CD4-positive, alpha-beta T cell treated with Interferon gamma for 1 hour (primary cell): ENCODE data around the gene MBNL2.

ENCODE experiments used
- DNase-seq: peaks from one replicate; pipeline ENCODE4 v3.0.0-alpha.2; 2020

Gene MBNL2

DNA sequence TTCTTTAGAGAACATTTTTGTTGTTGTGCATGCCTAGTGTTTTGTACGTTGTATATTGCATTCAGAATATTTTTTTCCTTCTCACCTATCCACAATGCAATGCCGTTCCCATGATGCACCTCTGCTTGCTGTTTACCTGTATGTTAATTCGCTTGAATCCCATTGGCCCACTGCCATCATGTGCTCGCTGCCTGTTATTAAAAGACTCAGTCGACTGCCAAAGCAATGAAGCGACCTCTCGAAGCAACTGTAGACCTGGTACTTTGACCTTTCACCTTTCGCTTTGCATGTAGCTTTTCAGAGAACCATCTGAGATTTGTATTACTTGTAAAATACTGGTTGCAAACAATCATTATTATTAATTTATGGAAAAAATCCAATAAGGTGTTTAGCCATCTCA is 134.5 kb downstream of the MBNL2 start:
- no peak for DNase-seq

DNA sequence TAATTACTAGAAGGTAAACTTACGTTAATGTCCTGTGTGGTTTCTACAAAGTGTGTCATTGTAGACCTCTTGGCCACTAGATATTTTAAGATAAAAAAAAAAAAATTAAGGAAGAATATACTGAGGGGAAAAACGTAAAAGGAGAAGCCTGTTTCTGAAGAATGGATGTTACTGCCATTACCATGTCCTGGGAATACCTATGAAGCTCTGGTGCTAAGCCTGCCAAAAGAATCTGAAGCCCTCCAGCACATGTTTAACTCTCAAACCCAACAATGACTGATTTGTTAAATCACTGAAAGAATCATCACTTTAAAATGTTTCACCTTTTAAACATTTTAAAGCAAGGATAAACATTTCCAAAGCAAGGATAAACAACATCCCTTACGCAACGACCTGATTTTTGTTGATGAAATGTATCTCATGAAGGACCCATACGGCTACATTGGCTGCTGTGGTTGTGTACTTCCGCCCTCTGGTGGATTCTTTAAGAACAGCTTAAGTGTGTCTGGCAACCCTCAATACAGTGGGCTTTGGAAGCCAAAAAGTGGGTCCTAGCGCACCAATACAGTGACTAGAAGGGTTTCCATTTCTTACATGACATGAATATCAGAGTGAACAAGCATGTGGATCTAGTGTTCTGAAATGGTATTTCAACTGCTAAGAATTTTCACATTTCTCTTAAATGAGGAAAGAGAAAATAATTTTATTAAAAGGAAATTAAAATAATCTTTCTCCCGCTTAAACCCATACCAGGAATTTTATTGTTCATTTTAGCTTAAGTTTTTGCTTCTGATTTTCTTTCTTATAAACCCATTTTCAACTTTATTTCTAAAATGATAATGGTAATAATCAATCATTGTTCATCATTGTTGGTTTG is 137.3 kb downstream of the MBNL2 start:
- peak; percentile 25 for DNase-seq

DNA sequence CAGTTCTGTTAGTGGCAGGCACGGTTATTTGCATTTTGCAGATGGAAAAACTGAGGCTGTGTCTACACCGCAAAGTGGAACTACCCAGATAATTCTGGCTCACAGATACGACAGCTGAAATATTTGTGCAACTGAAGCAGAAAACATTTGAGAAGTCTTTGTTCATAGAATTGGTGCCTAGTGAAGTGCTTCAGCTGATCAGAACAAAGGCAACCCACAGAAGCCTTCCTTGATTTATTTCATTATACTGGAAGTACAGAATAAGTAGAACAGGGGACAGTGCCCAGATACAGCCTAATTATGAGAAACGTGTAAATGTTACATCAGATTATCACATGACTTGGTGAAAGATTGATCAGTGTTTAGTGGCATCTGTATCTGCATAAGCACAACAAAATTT is 138.5 kb downstream of the MBNL2 start:
- DNase-seq: no peak

DNA sequence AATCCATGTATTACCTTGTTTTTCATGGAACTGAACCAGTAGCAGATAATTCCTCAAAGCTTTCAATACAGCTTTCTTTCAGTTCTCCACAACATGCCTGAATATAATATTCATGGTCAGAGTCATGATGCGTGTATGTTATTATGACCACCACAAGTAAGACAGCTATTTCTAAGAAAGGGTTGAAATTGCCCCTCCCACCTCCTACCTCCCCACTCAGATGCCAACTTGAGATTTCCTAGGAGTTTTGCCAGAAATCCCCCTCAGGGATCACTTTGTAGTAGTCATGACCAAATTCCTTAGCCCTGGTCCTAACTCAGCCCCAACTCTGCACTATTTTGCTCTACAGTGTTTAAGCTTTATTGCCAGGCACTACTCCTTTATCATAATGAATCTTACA is 141.9 kb downstream of the MBNL2 start:
- DNase-seq: no peak

DNA sequence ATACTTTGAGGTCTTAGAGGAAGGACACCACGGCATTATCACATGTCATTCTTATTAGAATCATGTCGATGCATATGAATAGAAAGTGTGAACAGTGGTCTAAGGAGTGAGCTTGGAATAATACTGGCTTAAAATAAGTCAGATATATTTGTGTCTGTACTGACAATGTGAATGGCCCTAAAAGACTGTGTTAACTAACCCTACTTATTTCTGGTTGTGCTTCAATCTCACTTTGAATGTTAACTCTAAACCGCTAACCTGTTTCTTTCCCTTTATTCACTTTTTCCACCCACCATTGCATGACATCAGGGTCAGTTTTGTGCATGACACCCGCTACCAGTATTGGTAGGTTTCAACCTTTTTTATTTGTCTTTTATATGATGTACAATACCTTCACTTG is 142.7 kb downstream of the MBNL2 start:
- no peak for DNase-seq

DNA sequence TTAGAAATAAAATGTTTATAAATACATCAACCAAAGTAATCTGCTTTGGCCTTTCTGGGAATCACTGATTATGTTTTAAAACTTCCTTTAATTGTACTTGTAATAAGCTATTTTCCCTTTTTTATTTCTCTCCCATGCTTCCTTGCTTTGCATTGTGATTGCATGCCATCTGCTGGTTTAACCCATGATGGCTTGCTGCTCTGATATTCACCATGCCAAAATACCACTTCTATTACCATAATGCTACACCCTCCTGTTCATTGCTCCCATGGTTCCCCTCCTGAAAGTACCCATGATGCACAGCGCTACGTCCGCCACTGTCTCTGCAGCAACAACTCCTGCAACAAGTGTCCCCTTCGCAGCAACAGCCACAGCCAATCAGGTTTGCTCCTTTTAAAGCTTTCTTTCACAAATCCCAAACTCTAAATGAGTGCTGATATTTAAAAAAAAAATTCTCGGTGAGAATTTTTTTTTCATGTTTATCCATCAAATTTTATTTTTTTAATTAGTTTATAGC is 144.1 kb downstream of the MBNL2 start:
- no peak for DNase-seq

DNA sequence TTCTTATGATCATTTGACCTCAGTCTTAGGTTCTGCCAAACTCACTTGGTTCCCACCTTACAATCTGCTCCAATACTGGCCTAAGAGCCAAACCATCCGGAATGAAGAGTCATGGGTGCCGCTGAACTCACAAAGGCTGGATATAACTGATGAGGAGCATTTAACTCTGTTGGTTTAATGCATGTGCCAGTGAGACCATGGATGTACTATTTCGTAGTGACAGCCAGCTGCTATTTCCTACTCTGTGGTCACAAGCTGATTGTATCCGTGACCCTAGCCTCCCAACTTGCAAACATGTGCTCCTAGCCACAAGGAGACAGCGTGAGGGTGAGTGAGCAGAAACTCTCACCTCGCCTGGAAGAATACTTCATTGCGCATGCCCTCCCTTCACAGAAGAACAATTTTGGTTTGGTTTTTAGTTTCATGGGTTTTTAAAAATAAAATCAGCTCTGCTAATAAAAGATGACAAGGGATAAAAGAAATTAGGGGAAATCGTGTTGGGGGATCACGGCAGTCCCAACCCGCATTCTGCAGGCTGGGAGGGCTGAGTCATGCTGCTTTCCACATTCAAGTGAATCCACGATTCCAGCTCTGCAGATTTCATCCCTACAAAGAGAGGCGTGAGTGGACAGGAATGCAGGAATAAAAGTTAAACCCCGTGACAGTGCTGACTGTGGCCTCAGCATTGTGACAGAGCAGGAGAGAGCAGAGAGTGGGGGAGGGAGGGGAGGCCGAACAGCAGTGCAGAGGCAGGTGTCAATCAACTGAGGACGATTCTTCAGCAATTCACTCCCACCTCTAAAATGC is 145.1 kb downstream of the MBNL2 start:
- DNase-seq: no peak

DNA sequence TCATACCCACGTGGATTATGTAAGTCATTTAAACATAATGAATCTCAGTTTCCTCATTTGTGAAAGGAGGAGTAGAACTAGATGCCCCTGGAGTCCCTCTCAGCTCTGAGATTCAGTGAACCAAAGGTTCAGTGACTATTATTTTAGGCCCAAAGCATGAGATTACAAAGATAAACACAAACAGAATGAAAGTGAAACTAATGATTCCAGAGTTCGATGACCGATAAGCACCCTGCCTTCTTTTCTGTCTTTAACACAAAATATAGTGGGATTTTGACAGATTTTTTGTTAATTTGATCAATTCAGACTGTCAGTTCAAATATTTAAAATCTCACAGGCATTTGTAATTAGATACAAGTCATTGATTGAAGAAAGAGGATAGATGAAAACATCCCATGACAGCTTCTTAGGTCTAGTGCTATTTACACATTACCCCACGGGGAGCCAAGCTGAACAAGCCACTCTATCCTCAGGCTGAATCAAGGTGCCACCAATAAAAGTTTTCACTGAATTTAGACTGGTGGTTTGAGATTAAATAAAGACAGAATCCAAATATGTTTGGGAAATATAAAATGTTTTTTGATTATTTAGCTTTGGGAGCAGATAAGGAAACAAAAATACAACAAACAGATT is 147.2 kb downstream of the MBNL2 start:
- DNase-seq: no peak

DNA sequence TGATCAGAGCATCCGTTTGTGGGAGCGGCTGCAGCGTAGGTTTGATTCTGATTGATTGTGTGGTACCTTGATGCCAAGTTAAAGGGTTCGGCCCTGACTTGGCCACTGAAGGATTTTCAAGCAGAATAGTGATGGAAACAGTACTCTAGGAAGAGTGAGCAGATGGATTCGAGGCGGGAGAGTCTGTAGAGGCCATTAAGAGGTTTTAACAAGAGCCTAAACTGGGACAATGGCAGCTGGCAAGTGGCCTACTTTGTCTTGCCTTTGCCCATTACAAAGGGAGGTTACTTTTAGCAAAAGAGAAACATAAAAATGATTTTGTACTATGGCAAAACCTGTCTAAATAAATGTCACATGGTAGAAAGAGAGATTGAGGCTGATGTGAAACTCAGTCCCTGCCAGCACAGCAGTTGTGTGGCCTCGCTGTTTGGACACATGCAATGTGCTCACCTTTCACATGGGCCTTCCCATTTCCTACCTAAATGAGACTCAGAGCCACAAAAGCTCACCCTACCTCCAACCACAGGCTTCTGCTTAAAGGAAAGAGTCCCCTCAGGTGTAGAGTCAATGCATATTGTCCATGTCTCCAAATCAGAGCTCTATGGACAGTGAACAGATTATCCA is 149.5 kb downstream of the MBNL2 start:
- no peak for DNase-seq

DNA sequence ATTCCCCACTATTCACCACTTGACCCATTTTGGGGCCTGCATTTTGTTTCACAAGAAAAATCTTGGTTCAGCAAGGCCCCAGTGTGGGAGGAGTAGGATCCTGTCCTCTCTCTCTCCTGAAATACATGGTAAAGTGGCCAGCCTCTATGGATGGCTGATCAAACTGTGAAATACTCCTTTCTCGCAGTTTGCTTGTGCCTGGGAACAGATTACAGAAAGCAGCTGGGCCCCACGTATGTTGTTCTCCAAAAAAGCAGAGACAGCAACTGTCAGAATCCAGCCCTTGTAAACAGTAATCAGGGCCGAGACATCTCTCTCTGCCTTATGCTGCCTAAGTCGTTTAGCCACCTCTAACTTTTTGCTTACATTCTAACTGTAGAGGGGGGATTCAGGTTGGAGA is 150.8 kb downstream of the MBNL2 start:
- no peak for DNase-seq

DNA sequence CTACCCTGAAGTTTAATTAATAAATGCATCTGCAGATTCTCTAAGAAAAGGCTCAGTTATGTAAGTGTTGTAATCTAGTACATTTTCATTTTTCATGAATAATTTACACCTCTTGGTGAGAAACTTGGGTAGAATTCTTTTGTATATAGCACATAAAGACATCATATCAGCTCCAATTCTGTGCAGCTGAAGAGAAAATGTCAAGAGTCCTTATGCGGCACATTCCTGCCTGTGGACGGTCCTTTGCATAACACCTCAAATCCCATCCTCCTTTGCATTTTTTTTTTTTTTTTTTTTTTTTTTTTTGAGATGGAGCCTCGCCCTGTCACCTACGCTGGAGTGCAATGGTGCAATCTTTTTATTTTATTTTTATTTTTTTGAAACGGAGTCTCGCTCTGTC is 151.7 kb downstream of the MBNL2 start:
- no peak for DNase-seq

DNA sequence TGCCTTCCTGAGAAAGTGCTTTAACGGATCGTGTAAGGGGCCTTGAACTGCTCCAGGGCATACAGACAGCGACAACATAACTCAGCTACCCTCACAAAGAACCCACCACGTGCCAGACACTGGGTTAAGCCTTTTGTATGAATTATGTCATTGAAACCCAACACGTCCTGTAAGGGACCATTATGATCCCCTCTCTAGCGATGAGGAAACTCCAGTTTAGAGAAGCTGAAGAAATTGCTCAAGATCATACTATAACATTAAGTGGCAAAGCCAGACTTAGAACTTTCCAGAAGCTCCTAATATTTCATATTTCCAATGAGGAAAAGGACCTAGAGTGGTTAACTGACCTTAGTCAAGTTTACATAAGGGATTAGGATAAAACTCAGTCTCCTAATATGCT is 154.8 kb downstream of the MBNL2 start:
- no peak for DNase-seq

DNA sequence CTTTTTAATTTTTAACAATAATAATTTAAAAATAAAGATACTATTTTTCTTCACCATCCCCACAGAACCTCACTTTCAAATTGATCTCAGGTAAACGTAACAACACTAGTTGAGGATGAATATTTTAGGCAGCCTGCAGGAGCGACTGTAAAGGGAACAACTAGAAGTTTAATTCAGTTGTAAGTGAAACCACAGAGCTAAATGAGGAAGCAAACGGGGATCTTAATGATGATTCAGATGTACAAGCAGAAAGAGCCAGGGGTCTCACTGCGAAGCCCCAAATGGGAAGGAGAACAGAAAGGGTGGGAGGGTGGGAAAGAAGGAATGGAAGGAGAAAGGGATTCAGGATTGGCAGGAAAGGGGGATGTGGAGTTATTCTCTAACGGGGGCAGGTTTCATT is 157.3 kb downstream of the MBNL2 start:
- no peak for DNase-seq

DNA sequence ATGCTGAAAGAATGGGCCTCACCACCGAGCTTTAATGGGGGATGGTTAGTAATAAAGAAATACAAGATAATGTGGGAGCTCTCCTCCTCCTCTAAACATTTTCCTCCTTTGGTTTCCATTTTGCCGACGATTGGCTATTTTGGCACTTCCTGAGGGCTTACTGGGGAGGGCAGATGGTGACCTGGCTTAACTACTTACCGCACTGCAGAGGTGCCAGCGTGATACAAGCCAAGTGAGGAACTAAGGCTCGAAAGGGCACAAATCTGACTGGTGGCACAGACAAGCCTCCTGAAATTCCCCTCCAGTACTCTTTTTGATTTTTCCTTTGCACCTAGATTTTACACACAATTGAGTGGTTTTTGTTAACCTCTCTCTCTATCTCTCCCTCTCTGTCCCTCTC is 158.6 kb downstream of the MBNL2 start:
- DNase-seq: no peak

DNA sequence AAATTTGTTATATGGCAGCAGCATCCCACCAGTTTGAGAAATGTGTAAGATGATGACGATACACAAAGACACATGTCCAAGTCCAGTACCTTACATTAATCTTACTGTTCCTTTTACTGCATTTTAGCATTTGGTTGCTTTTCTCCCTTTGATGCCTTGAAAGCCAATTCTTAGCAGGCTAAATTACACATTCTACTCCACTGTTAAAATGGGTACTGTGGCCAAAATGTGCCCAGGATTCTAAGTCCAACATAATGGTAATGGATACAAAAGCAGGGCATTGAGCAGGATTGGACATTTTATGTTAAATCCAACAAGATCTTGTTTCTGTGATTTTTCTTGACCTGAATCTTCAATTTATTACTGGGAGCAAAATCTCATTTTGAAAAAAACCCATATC is 159.1 kb downstream of the MBNL2 start:
- no peak for DNase-seq

DNA sequence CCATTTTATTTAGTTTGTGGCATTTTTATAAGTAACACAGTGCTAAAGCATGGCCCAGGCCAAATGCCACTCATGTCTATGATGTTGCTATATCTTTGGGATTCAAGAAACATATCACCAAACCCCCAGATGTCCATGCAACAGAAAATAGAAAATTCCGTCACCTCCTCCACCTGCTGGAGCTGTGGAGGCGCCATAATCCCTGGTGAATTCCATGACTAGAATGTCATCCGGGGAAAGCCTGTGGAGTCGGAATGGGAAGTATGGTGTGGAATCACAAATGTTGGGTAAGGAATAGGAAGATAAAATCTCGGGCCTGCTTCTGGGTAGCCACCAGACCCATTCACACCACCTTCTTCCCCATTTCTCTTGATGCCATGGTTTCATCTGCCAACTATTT is 160.1 kb downstream of the MBNL2 start:
- DNase-seq: no peak

DNA sequence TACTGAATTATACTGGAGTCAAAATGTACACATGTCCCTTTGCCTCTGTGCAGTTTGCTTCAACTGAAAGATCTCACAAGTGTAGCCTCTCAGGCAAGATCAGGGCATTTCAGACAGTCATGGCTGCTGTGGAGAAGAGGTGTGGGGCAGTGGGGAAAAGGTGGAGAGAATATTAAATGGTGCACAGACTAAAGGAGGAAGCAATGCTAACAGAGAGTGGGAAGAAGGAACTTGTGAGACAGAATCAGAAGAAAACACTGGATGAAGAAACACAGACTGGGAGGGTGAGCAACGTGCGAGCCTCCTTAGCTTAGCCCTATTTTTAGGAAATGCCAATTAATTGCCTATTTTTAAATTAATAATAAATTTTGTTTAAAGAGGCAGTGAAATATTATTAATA is 162.2 kb downstream of the MBNL2 start:
- DNase-seq: no peak

DNA sequence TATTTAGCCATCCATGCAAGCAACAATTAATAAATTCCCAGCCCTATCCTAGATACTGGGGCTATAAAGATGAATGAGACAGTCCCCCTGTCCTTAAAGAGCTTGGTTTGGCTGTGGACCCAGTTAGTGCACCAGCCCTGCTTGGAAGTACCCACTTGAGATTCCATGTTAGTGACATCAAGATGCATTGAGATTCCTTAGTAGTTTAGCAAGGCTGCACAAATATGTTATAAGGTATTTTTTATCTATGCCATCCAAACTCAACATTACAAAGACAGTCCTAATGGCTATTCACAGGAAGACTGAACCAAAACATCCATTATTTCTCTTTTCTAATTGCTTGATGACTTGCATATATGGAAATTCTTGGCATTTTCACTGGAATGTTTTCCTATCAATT is 163.0 kb downstream of the MBNL2 start:
- DNase-seq: no peak

DNA sequence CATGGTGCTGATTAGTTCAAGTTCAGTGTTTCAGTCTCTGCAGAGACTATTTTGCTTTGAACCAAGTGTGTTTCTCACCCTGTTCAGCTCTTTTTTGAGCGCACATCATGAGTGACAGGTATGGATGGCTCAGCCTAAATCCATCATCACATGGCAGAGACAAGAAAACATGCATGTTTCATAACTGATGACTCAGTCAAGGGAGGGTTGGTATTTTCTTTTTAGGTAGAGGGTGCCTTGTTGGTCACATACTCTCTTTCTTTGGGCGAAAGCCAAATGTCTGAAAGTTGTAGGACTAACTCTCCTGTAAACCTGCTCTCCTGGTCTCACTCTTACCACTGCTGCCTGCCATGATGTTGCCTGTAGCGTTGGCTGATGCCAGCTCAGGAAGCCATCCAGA is 163.7 kb downstream of the MBNL2 start:
- no peak for DNase-seq

DNA sequence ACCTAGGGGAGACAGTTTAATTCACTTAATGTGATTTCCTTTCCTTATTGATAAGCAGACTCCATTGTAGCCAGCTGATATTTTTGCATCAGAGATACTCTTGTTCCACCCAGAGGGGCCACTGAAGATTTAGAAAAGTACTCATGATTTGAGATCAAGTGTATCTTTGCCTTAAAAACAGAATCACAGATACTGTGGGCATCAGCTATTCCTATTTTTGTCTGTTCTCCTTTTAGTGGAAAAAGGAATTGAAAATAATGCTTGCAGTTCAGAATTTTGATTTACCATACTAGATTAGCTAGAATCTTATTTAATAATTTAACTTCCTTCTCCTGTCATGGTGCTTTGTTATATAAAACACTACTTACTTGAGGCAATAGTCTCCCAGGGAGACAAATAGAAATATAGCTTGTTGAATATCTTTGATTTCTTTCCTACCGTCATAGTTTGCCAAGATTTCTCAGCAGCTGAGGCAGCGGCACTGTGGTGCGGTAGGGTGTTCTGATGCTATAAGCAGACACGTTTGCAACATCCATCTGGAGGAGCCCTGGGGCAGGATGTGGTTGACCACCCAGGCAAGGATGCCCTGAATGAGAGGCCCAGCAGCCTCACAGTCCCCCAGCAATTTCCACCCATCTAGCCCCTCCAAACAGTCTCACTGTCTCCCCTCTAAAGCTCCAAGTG is 164.8 kb downstream of the MBNL2 start:
- no peak for DNase-seq

DNA sequence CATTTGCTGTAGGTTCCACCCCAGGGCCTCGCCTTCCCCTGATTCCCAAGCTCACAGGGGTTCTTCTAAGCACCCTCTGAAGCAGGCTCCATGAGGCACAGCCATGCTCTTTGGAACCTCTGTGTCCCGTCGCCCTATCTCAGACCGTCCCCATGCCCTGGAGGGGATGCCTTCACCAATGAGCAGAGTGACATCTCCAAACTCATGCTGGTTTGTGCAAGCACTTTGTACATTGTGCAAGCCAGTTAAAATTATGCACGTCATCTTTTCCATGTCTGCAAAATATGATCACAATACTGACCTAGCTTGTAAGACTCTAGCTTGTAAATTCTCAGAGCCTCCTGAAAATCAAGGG is 165.3 kb downstream of the MBNL2 start:
- no peak for DNase-seq

DNA sequence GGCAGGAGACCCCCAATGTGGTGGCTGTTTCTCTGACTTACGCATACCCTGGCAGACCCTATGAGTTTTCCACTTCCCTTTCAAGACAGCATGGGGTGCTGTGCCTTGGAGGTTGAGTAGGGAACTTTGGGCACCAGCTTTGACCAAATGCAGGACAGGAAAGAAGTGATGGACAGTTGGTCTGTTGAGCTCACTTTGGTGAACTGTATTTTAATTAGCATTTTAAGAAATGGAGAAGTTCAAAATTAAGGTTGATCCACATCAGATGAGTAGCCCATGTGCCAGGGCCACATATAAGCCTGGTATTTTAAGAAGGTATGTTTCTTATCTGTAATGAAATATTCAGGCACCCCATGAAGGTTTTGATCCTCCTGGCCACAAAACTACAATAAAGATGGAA is 165.8 kb downstream of the MBNL2 start:
- DNase-seq: no peak

DNA sequence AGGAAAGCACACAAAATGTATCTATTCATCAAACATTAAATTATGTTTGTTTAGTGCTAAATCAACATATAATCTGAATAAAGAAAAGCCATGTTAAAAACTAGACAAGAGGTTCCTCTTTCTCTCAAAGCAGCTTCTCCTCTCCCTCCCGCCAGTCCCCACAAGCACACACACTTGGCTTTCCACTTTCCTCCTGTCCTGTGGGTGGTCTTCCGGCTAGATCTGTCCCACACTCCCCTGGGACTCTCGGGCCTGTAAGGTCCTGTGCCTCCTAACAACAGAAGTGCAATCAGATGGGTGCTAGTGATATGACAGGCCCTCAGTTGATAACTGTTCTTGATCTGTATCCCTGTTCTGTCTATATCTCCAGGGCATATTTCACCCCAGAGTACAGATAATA is 166.2 kb downstream of the MBNL2 start:
- no peak for DNase-seq
